IMR-90 (cell line): ENCODE data around the gene TESK2. TPM values are rescaled to one million over a fixed set of nuclear protein-coding genes. Genes with fewer than 3 reads are reported as not detected.

Experiments used
- ATAC-seq: fragments of 200-7000 bp; cut with Tn5 transposase; 2 replicates; pipeline ENCODE4 v1.9.1; 2020; ENCODE audit warnings: low read depth, mild to moderate bottlenecking, moderate library complexity
- BruUV-seq: library from RNA; stranded (reverse); fragments of 400-500 nt; replicated peaks from 2 replicates; lab custom pipeline; 2021; lab: Mats Ljungman, UMichigan
- CTCF ChIA-PET: fragments of 300-600 bp; formaldehyde crosslinking; extraction: SDS; loops from one replicate; lab custom pipeline; 2021; ENCODE audit warnings: antibody characterized with exemption; lab: Yijun Ruan, JAX
- POLR2A ChIA-PET: fragments of 300-600 bp; sonication (Branson Sonifier 250); formaldehyde crosslinking; loops from one replicate; lab custom pipeline; 2022; ENCODE audit warnings: antibody characterized with exemption; ENCODE audit not compliant: unreplicated experiment; lab: Charles Lee
- DNase-seq: peaks from one replicate; pipeline ENCODE4 v3.0.0; 2013
- H2AFZ ChIP-seq: replicated peaks from 2 replicates; pipeline ENCODE3; 2013; ENCODE audit warnings: low read length, mild to moderate bottlenecking; ENCODE audit not compliant: poor library complexity
- H2AK5ac ChIP-seq: 2 replicates; pipeline ENCODE4 v1.6.1; 2013; ENCODE audit warnings: low read depth, low read length, inconsistent platforms
- H2AK9ac ChIP-seq: replicated peaks from 2 replicates; pipeline ENCODE3; 2013; ENCODE audit warnings: mild to moderate bottlenecking, low read depth, low read length, moderate library complexity; ENCODE audit not compliant: poor library complexity
- H2BK120ac ChIP-seq: 2 replicates; pipeline ENCODE4 v1.6.1; 2013; ENCODE audit warnings: low read depth, low read length, inconsistent platforms
- H2BK15ac ChIP-seq: 3 replicates; pipeline ENCODE4 v1.6.1; 2013; ENCODE audit warnings: low read depth, low read length, inconsistent platforms
- H2BK20ac ChIP-seq: 2 replicates; pipeline ENCODE4 v1.6.1; 2013; ENCODE audit warnings: low read depth, mild to moderate bottlenecking, inconsistent platforms, low read length, moderate library complexity
- H2BK5ac ChIP-seq: 2 replicates; pipeline ENCODE4 v1.6.1; 2013; ENCODE audit warnings: mild to moderate bottlenecking, low read depth, low read length, inconsistent platforms; ENCODE audit not compliant: poor library complexity, severe bottlenecking
- H3K14ac ChIP-seq: replicated peaks from 2 replicates; pipeline ENCODE4 v1.6.1; 2013; ENCODE audit warnings: low read depth, low read length, inconsistent platforms
- H3K18ac ChIP-seq: 2 replicates; pipeline ENCODE4 v1.6.1; 2013; ENCODE audit warnings: low read depth, low read length, control low read depth
- H3K23ac ChIP-seq: 2 replicates; pipeline ENCODE4 v1.6.1; 2013; ENCODE audit warnings: low read depth, low read length, inconsistent platforms
- H3K27ac ChIP-seq: 2 replicates; pipeline ENCODE4 v1.5.1; 2013; ENCODE audit warnings: mild to moderate bottlenecking, control low read depth, low read length; ENCODE audit not compliant: insufficient read depth
- H3K27me3 ChIP-seq: 2 replicates; pipeline ENCODE4 v1.6.1; 2013; ENCODE audit warnings: low read length; ENCODE audit not compliant: control insufficient read depth, insufficient read depth
- H3K36me3 ChIP-seq: 2 replicates; pipeline ENCODE4 v1.6.1; 2013; ENCODE audit warnings: low read length, mixed read lengths; ENCODE audit not compliant: control insufficient read depth, insufficient read depth
- H3K4ac ChIP-seq: 2 replicates; pipeline ENCODE4 v1.6.1; 2013; ENCODE audit warnings: low read depth, low read length, inconsistent platforms
- H3K4me1 ChIP-seq: 2 replicates; pipeline ENCODE4 v1.6.1; 2013; ENCODE audit warnings: low read length, mixed read lengths; ENCODE audit not compliant: control insufficient read depth, insufficient read depth
- H3K4me2 ChIP-seq: 2 replicates; pipeline ENCODE4 v1.6.1; 2013; ENCODE audit warnings: low read depth, mild to moderate bottlenecking, control low read depth, low read length, moderate library complexity
- H3K4me3 ChIP-seq: 2 replicates; pipeline ENCODE4 v1.5.1; 2013; ENCODE audit warnings: low read depth, mild to moderate bottlenecking, control low read depth, low read length, moderate library complexity; ENCODE audit not compliant: insufficient read depth
- H3K56ac ChIP-seq: 2 replicates; pipeline ENCODE4 v1.6.1; 2013; ENCODE audit warnings: low read length, inconsistent platforms; ENCODE audit not compliant: insufficient read depth; ENCODE audit errors: extremely low read depth
- H3K79me1 ChIP-seq, 2 experiments: 2 replicates each; pipeline ENCODE4 v1.6.1; 2013; ENCODE audit warnings: low read length in 2 of 2, inconsistent platforms in 1 of 2, low read depth in 1 of 2
- H3K9ac ChIP-seq: 2 replicates; pipeline ENCODE4 v1.6.1; 2013; ENCODE audit warnings: low read depth, low read length, control low read depth
- H3K9me1 ChIP-seq: 2 replicates; pipeline ENCODE4 v1.6.1; 2013; ENCODE audit warnings: low read length, inconsistent platforms; ENCODE audit not compliant: insufficient read depth
- H3K9me3 ChIP-seq: 2 replicates; pipeline ENCODE4 v1.6.1; 2013; ENCODE audit warnings: low read length; ENCODE audit not compliant: control insufficient read depth, insufficient read depth
- H4K20me1 ChIP-seq: 2 replicates; pipeline ENCODE4 v1.6.1; 2013; ENCODE audit warnings: low read length, inconsistent platforms; ENCODE audit not compliant: insufficient read depth
- H4K5ac ChIP-seq: 2 replicates; pipeline ENCODE4 v1.6.1; 2013; ENCODE audit warnings: mild to moderate bottlenecking, low read depth, low read length, control low read depth
- H4K8ac ChIP-seq, 2 experiments: 2 replicates each; pipeline ENCODE4 v1.6.1; 2013; ENCODE audit warnings: low read depth in 2 of 2, low read length in 2 of 2, control low read depth in 1 of 2, inconsistent platforms in 1 of 2
- H4K91ac ChIP-seq: 2 replicates; pipeline ENCODE4 v1.6.1; 2013; ENCODE audit warnings: low read depth, low read length, inconsistent platforms; ENCODE audit not compliant: insufficient read depth
- CEBPB ChIP-seq: IDR thresholded peaks from 2 replicates; pipeline ENCODE4 v1.6.1; 2012; ENCODE audit warnings: low read depth, low read length, improper control_type of control experiment
- CHD1 ChIP-seq: IDR thresholded peaks from 2 replicates; pipeline ENCODE4 v1.6.1; 2012; ENCODE audit warnings: low read depth, low read length, improper control_type of control experiment
- MAZ ChIP-seq: IDR thresholded peaks from 2 replicates; pipeline ENCODE4 v1.6.1; 2012; ENCODE audit warnings: low read depth, mild to moderate bottlenecking, low read length, improper control_type of control experiment, moderate library complexity, borderline replicate concordance
- RAD21 ChIP-seq: IDR thresholded peaks from 2 replicates; pipeline ENCODE4 v1.6.1; 2012; ENCODE audit warnings: low read length, improper control_type of control experiment
- SMC3 ChIP-seq: fragments of 150-350 bp; IDR thresholded peaks from 2 replicates; pipeline ENCODE4 v1.6.1; 2016; ENCODE audit warnings: low read depth, mild to moderate bottlenecking, antibody characterized with exemption, low read length, moderate library complexity
- WGBS, 2 experiments: methylation state at CpG; one replicate each; pipeline versions ENCODE4 v1.1.5 to v1.1.7; 2013; ENCODE audit warnings: missing lambda C conversion rate in 2 of 2; ENCODE audit not compliant: insufficient read length in 1 of 2; ENCODE audit errors: extremely low coverage in 2 of 2; 5-methylcytosine and 5-hydroxymethylcytosine counted together
- dilution Hi-C: fragments of 300-500 bp; cut with HindIII; formaldehyde crosslinking; loops from one replicate; pipeline ENCODE4 v1.14.3; 2018; ENCODE audit warnings: low sequenced_read_pairs; ENCODE audit not compliant: unreplicated experiment
- in situ Hi-C: fragments of 300-500 bp; cut with MboI; formaldehyde crosslinking; loops from 3 replicates; pipeline ENCODE4 v1.14.3; 2019; ENCODE audit warnings: low sequenced_read_pairs, inconsistent platforms, mixed read lengths
- intact Hi-C: fragments of 100-400 bp; cut with micrococcal nuclease; formaldehyde crosslinking; loops from 2 replicates; pipeline ENCODE4 v1.10.0; 2022
- polyA plus RNA-seq, 3 experiments: library from polyadenylated mRNA; depleted of rRNA; stranded (reverse); fragments of >200 nt; gene quantifications; 2 replicates each; pipeline ENCODE4 v1.2.3, GENCODE V29; 2012; ENCODE audit warnings: low replicate concordance in 1 of 3
- total RNA-seq: library from RNA; depleted of rRNA; stranded (reverse); fragments of >200 nt; gene quantifications from 2 replicates; pipeline ENCODE4 v1.2.3, GENCODE V29; 2012
- TF ChIP-seq, protein P1 (sequence below): fragments of 150-350 bp; IDR thresholded peaks from 2 replicates; pipeline ENCODE4 v1.6.1; 2016; ENCODE audit warnings: low read depth, mild to moderate bottlenecking, low read length, moderate library complexity, borderline replicate concordance
- TF ChIP-seq, protein P2 (sequence below): fragments of 150-350 bp; IDR thresholded peaks from 2 replicates; pipeline ENCODE4 v1.6.1; 2017; ENCODE audit warnings: mild to moderate bottlenecking, antibody characterized with exemption, low read length, low read depth
- TF ChIP-seq, protein P3 (sequence below): conservative IDR thresholded peaks from 2 replicates; pipeline ENCODE4 v1.5.1; 2012; ENCODE audit warnings: mild to moderate bottlenecking, low read depth, low read length, improper control_type of control experiment

Gene TESK2
- total and polyA plus RNA-seq, 2 of the 4 experiments (the other 2 are of a cell fraction): 0.90 to 1.3 TPM

DNA sequence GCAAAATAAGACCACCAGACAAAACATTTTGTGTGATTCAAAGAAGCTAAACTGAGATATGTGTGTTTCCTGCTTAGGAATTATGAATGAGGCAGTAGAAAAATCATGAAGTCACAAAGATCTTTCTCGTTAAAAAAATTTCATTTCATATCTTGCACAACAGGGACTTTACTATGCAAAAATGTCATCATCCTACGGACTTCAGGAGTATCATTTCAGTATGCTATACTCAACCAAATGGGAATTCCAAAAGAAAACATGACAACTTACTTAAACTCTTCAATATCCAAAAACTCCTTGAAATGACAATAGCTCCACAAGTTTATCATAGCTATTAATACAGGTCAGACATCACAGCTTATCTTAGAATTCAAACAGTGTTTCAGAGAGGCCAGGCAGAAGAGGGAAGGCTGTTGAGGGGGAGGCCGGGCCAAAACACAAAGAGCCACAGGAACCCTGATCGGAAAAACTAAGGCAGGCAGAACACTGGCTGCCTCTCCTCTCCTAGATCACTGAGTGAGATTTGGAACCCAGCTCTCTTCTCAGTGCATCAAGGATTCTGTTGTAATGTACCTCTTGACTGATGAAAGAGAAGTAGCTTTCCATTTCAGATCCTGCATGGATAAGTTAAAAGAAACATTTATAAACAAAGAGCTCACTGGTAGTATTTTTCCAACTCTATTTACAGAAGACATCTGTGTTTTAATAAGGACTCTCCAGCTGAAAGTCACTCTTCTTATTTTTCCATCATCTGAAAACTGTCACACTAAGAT is 66.9 kb downstream of the TESK2 start (continued):
- TF ChIP-seq, protein P1, sequence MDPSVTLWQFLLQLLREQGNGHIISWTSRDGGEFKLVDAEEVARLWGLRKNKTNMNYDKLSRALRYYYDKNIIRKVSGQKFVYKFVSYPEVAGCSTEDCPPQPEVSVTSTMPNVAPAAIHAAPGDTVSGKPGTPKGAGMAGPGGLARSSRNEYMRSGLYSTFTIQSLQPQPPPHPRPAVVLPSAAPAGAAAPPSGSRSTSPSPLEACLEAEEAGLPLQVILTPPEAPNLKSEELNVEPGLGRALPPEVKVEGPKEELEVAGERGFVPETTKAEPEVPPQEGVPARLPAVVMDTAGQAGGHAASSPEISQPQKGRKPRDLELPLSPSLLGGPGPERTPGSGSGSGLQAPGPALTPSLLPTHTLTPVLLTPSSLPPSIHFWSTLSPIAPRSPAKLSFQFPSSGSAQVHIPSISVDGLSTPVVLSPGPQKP: no peak

DNA sequence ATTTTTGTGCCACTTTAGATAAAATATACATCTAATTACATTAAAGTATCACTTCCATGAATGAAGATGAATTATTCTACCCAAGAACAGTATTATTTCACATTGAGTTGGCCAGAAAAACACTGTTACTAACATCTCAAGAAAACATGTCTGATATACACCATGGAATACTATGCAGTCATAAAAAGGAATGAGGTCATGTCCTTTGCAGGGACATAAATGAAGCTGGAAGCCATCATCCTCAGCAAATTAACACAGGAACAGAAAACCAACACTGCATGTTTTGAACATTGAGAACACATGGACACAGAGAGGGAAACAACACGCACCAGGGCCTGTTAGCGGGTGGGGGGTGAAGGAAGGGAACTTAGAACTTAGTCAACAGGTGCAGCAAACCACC is 69.0 kb downstream of the TESK2 start:
- Histone ChIP-seq H2AK5ac (no peak overlapping the region; the same call in 1 of the 2 replicates), H3K9ac (no peak overlapping the region), H3K9me1 (no peaks in the 10 kb centered on the region), H4K5ac (no peak overlapping the region), H2AK9ac (no peak overlapping the region), H2BK15ac (no peak overlapping the region), H4K20me1 (no peaks in the 10 kb centered on the region), H3K27me3 (no peaks in the 10 kb centered on the region), H2BK5ac (no peak overlapping the region), H2BK120ac (no peak overlapping the region), H3K79me1 (no peaks in the 10 kb centered on the region), H4K91ac (no peak overlapping the region), H3K4me1 (peaks cover 2% of the 10 kb centered on the region; the same call in 1 of the 2 replicates), H3K18ac (no peak overlapping the region), H3K36me3 (no peaks in the 10 kb centered on the region), H3K27ac (no peak overlapping the region), H2BK20ac (no peak overlapping the region), H3K4ac (no peak overlapping the region), H3K4me3 (no peak overlapping the region), H3K9me3 (no peaks in the 10 kb centered on the region), H3K4me2 (no peak overlapping the region), H3K23ac (no peak overlapping the region), H3K14ac (no peak overlapping the region), H4K8ac (no peak overlapping the region), H2AFZ (no peak overlapping the region), H3K56ac (no peak overlapping the region)
- no TSS peak for BruUV-seq
- ChIA-PET CTCF (no interaction called here), POLR2A (no interaction called here)
- DNase-seq: no peak
- dilution Hi-C loops: no loop called here
- ATAC-seq: no peak
- in situ Hi-C loops: no loop called here
- TF ChIP-seq, protein P1: no peak
- no peak for TF ChIP-seq SMC3
- TF ChIP-seq CHD1: no peak
- no peak for TF ChIP-seq CEBPB
- TF ChIP-seq RAD21: no peak
- TF ChIP-seq, protein P2, sequence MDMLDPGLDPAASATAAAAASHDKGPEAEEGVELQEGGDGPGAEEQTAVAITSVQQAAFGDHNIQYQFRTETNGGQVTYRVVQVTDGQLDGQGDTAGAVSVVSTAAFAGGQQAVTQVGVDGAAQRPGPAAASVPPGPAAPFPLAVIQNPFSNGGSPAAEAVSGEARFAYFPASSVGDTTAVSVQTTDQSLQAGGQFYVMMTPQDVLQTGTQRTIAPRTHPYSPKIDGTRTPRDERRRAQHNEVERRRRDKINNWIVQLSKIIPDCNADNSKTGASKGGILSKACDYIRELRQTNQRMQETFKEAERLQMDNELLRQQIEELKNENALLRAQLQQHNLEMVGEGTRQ: no peak
- TF ChIP-seq, protein P3, sequence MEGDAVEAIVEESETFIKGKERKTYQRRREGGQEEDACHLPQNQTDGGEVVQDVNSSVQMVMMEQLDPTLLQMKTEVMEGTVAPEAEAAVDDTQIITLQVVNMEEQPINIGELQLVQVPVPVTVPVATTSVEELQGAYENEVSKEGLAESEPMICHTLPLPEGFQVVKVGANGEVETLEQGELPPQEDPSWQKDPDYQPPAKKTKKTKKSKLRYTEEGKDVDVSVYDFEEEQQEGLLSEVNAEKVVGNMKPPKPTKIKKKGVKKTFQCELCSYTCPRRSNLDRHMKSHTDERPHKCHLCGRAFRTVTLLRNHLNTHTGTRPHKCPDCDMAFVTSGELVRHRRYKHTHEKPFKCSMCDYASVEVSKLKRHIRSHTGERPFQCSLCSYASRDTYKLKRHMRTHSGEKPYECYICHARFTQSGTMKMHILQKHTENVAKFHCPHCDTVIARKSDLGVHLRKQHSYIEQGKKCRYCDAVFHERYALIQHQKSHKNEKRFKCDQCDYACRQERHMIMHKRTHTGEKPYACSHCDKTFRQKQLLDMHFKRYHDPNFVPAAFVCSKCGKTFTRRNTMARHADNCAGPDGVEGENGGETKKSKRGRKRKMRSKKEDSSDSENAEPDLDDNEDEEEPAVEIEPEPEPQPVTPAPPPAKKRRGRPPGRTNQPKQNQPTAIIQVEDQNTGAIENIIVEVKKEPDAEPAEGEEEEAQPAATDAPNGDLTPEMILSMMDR: no peak
- TF ChIP-seq MAZ: no peak
- no CpG with 5 or more reads among the region's 2 CpGs for WGBS, 2 experiments
- intact Hi-C loops: no loop called here
